Gastrocnemius medialis (tissue), 4 donors: Measurements from ENCODE around the gene FAM124A.

Experiments
- POLR2A ChIP-seq, 2 donors: fragments of 450-650 bp; IDR thresholded peaks; one replicate each; pipeline ENCODE4 v1.6.1; 2017; ENCODE audit warnings: antibody characterized with exemption in 2 of 2, mild to moderate bottlenecking in 2 of 2, moderate library complexity in 2 of 2
- TF ChIP-seq, protein P1 (sequence below), 5 experiments: fragments of 450-650 bp in 3 of 5; fragments of 200-600 bp in 2 of 5; sonication (generic) in 2 of 5; IDR thresholded peaks in 4 of 5; conservative IDR thresholded peaks in 1 of 5; 1 replicate in 4 of 5; 2 replicates in 1 of 5; pipeline ENCODE4 v1.5.1; 2016 to 2019; ENCODE audit warnings: antibody characterized with exemption in 5 of 5, mild to moderate bottlenecking in 3 of 5, moderate library complexity in 3 of 5

DNA sequence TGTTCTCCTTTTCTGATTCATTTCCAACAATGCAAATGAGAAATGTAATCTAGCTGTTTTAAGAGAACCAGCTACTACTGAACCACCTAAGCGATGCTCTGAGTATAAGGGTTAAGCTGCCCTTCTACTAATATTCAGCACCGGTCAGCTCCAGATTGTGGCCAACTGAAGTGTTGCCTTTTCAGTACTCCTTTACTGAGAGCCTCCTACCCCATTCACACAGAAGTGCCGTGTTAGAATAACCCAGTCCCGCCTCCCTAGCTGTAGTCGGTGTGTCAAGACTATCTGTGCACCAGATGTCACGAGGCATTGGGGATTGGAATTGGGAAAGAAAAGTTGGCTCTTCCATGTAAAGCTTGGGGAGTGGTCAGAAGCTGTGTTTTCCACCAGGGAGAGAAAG lies 45.4 kb downstream of the FAM124A start:
- TF ChIP-seq POLR2A (IDR thresholded peaks at IDR 0.05), result no peak
- TF ChIP-seq, protein P1, sequence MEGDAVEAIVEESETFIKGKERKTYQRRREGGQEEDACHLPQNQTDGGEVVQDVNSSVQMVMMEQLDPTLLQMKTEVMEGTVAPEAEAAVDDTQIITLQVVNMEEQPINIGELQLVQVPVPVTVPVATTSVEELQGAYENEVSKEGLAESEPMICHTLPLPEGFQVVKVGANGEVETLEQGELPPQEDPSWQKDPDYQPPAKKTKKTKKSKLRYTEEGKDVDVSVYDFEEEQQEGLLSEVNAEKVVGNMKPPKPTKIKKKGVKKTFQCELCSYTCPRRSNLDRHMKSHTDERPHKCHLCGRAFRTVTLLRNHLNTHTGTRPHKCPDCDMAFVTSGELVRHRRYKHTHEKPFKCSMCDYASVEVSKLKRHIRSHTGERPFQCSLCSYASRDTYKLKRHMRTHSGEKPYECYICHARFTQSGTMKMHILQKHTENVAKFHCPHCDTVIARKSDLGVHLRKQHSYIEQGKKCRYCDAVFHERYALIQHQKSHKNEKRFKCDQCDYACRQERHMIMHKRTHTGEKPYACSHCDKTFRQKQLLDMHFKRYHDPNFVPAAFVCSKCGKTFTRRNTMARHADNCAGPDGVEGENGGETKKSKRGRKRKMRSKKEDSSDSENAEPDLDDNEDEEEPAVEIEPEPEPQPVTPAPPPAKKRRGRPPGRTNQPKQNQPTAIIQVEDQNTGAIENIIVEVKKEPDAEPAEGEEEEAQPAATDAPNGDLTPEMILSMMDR (IDR thresholded peaks at IDR 0.05 in 4 of 5, conservative IDR thresholded peaks at IDR 0.05 in 1 of 5), result no peak
